CD4-positive, alpha-beta T cell treated with Interleukin-15 for 1 hour (primary cell): ENCODE measurements around the gene CEP131.
"Not testable (repeated sequence)": the region's sequence is repeated elsewhere in the genome, so short reads cannot be mapped to it uniquely, and the experiment has no call there.

Experiments
- DNase-seq: peaks from one replicate; pipeline ENCODE4 v3.0.0-alpha.2; 2020

The CEP131 gene

DNA sequence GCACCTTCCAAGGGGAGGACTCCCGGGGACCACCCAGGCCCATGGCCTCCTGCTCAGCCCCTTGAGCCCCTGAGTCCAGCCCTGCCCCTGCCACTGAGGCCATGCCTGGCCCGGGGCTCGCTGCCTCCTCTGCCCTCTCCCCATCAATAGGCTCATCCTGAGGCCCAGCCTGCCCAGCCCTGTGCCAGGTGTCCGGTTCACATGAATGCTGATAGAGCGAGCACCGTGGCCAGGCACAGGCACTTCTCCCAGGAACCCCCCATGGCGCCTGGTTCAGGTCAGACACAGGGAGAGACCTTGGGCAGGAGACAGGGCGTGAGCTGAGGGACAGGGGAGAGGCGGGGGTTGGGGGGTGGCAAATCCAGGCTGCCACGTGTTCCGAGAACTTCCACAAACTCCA lies 60.3 kb downstream of the CEP131 start:
- no peak for DNase-seq

GRCh38 chr17:81161972-81162371 lies 60.8 kb downstream of the CEP131 start:
- DNase-seq, result no peak

GRCh38 chr17:81161536-81161935 lies 61.2 kb downstream of the CEP131 start:
- no peak for DNase-seq

DNA sequence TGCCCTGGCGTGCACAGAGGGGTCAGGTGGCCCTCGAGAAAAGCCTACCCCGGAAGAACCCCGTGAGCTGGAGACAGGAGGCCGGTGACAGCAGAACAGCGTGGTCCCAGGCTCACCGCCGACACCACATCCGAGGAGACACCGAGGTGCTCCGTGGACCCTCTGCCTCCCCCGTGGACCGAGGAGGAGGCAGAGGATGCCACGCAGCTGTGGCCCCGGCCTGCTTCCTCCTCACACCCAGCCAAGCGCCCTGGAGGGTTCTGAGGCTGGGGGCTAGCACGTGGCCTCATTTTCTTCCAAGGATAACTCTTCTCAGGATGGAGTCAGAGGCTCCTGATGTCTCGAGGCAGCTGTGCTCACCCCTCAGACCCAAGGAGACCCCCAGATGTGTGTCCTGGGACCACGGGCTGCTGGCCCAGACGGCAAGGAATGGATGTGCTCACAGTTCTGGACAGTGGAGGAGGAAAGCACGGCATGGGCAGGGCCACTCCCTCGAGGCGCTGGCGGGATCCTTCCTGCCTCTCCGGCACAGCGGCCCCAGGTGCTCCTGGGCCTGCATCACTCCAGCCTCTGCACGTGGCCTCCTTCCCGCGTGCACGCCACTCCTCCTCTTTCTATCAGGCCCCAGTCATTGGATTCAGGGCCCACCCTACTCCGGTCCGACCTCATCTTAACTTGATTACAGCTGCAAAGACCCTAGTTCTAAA lies 61.9 kb downstream of the CEP131 start:
- DNase-seq, result no peak

DNA sequence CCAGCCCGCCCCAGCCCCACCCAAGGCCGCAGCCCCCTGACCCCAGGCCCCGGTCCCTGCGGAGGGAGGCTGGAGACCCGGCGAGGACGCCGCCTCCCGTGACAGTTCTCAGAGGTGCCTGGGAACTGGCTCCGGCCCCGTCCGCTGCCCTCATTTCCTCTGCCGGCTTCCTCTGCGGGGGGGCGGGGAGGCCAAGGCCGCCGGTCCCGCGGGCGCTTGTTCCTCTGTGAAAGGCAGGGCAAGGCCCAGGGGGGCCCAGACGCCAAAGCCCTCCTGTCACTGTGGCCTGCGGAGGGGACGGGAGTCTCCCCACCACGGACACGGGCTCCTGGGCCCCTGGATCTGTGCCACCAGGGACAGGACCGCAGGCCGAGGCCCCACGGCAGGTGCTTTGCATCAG lies 62.5 kb downstream of the CEP131 start:
- DNase-seq, result peak; percentile 49

GRCh38 chr17:81159611-81160265 lies 63.0 kb downstream of the CEP131 start:
- no peak for DNase-seq

- no peak for DNase-seq
These were observed 63.8 kb downstream of the CEP131 start for GRCh38 chr17:81158688-81159590.

DNA sequence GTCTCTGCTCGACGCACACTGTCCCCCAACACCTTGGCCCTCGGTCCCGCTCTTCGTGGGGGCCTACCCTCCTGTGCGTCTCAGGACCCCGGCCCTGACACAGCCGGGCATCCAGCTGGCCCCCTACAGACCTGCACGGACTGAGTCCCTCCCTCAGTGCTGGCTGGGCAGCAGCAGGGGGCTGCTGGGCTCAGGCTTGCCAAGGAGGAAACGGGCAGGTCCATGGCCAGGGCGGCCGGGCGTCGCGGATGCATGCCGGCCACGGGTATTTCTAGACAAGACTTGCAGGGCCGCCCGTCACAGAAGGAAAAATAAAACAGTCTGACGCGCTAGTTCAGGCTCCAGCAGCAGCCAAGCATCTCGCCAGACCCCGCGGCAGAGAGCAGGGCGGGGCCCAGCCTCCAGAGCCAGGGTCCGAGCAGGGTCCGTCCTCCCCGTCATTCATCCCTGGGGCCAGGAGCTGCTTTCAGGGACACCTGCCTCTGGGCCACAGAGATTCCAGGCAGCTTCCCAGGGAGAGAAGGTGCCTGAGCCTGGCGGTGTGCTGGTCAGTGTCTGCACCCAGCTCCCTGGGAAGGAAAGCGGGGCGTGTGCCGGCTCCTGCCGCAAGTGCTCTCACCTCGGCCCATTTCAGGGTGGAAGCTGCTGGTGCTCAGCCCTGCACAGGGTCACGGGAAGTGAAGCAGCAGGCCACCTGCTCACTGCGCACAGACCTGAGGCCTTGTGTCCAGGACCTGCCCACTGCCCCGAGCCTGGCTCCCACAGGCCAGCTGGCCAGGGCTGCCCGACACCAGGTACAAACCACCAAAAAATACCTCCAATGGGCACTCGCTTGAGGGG lies 64.7 kb downstream of the CEP131 start:
- no peak for DNase-seq

DNA sequence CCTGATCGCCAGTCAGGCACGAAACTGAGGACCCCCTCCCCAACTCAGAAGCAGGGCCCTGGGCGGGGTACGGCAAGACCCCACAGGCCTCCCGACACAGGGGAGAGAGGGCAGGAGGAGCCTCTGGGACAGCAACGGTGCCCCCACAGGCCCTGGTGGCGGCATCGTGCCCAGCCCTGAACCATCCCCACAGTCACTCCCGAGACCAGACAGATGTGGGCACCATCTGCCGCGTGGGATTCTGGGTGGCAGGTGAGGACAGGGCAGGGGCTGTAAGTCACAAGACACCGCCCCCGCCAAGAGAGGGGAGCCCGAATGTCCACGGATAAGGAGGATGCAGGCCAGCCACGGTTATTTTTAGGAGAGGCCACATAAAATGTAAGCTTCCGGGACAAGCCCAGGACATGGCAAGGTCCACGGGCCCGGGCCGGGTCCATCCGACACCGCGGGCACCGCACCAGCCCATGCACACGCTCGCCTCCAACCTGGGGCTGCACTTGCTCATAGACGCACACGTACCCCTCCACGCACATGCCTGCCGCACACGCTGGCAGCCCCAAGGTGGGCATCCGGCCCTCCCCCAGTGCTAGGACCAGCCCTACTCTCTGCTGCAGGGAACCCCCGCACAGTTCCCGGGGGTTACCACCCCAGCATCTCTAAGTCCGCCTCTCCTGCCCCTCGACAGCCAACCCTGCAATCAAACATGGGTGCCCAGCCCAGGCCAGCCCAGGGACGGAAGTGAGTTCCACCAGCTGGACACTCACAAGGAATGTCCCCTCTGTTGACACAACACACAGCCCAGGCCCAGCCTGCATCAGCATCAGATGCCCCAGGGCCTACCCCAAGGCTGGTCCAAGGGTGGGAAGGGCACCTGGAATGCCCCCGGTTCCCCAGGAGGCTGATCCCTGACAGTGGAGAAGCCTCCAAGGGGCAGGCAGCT lies 65.6 kb downstream of the CEP131 start:
- no peak for DNase-seq

DNA sequence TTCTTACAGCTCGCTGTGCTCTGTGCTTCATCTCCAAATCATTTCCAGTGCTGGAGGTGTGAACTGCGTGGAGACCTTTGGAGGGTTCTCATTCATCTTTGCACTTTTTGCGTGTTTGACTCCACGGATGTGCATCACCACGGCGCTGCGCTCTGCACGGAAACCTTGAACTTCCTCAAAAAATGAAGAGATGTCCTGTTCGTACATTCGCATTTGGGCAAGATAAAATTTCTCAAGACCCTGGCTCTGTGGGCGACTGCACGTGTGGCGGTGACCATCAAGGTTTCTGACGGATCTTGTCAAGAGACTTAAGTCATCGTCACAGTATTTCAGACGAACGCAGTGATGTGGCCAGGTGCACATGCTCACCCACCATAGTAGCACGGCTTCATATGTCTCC lies 67.8 kb downstream of the CEP131 start:
- peak; percentile 24 for DNase-seq

- DNase-seq, result not testable (repeated sequence)
These were observed 68.7 kb downstream of the CEP131 start for GRCh38 chr17:81154016-81154415.

- peak; percentile 56 for DNase-seq
These were observed 69.4 kb downstream of the CEP131 start for GRCh38 chr17:81153340-81153803.

- no peak for DNase-seq
These were observed 70.4 kb downstream of the CEP131 start for GRCh38 chr17:81152288-81152828.

DNA sequence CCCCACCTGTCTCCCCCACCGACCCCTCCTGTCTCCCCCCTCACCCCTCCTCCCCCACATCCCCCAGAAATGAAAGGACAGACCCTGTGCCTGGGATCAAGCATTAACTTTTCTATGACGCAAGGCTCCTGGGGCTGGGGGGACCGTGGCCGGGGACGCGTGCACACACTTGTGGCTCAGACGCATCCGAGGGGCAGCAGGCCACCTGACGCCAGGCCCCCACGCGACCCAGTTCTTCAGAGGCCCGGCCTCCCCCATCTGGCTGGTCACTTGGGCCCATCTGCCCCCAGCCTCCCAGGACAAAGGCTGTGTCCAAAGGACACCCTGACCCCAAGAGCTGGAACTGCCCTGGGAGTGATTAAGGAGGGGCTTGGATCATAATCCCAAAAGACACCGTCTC lies 71.5 kb downstream of the CEP131 start:
- DNase-seq, result no peak

GRCh38 chr17:81150377-81151077 lies 72.2 kb downstream of the CEP131 start:
- DNase-seq, result peak; percentile 70

GRCh38 chr17:81148986-81149533 lies 73.7 kb downstream of the CEP131 start:
- DNase-seq, result peak; percentile 64

DNA sequence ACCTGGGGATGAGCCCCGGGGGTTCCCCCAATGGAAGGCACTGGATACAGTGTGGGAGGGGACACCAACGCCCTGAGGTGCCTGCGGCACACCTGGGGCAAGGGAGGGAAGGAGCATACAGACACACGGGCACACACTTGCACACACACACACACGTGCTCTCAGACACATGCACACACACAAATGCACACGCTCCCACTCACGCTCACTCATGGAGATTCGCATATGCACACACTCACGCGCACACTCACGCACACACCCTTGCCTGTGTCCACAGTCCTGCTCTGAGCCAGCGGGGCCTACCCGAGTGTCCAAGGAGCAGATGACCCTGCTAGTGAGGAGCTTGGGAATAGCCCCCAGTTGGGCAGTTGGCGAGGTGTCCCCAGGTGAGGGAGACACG lies 74.2 kb downstream of the CEP131 start:
- no peak for DNase-seq

DNA sequence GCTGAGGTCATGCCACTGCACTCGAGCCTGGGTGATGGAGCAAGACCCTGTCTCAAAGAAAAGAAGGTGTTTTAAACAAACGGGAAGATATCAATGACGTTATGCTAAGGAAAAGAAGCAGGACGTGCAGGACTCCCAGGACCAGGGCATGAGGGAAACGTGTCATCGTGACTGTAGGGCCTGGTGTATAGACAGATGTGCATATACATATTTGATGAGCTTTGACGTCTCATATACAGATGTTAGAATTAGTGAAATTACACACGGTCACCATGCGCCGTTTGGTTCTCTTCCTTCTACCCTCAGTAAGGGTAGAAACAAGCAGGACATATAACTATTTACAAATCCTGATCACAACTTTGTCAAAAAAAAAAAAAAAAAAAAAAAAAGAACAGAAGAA lies 75.1 kb downstream of the CEP131 start:
- no peak for DNase-seq

DNA sequence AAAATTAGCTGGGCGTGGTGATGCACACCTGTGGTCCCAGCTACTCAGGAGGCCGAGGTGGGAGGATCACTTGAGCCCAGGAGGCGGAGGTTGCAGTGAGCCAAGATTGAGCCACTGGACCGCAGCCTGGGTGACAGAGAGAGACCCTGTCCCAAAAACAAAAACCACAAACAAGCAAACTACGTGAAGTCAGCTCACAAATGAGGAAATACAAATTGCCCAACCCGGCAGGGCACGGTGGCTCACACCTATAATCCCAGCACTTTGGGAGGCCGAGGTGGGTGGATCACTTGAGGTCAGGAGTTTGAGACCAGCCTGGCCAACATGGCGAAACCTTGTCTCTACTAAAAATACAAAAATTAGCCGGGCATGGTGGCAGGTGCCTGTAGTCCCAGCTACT lies 76.6 kb downstream of the CEP131 start:
- not testable (repeated sequence) for DNase-seq

DNA sequence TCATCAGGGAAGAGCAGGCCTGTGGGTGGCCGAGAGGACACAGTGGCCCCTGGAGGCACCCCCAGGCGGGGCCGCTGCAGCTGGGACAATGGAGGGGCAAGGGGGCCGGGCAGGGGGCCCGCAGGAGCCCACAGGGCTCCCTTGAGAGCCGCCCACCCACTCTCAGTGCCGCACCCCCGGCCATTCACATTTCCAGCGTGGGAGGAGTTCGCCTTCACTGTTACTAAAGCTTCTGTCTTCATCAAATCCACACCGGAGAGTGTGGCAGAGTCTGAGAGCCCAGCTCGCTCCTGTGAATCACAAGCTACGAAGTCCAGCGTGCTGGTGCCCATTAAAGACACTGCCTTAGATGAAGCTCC lies 78.4 kb downstream of the CEP131 start:
- DNase-seq, result no peak
